Mesodermal cell (in vitro differentiated cells): ENCODE measurements around the gene CEP128.

Source experiments
- H3K27ac ChIP-seq: 2 replicates; pipeline ENCODE4 v1.7.0; 2013; ENCODE audit warnings: mild to moderate bottlenecking, low read depth, low read length, moderate library complexity; ENCODE audit not compliant: severe bottlenecking
- H3K36me3 ChIP-seq: 2 replicates; pipeline ENCODE4 v1.7.1; 2013; ENCODE audit warnings: mild to moderate bottlenecking, low read length, moderate library complexity; ENCODE audit not compliant: control insufficient read depth, insufficient read depth
- H3K4me1 ChIP-seq: one replicate; pipeline ENCODE4 v1.7.1; 2013; ENCODE audit warnings: mild to moderate bottlenecking, low read length; ENCODE audit not compliant: insufficient read depth, control insufficient read depth, poor library complexity, severe bottlenecking
- H3K4me3 ChIP-seq: 2 replicates; pipeline ENCODE4 v1.7.0; 2013; ENCODE audit warnings: low read length, control low read depth, mild to moderate bottlenecking; ENCODE audit not compliant: insufficient read depth, poor library complexity, severe bottlenecking; ENCODE audit errors: extremely low read depth
- H3K9me3 ChIP-seq: 2 replicates; pipeline ENCODE4 v1.7.1; 2013; ENCODE audit warnings: mild to moderate bottlenecking, low read length, moderate library complexity; ENCODE audit not compliant: control insufficient read depth
- WGBS, 2 experiments: methylation state at CpG; one replicate each; pipeline ENCODE4 v1.1.5; 2013; ENCODE audit warnings: missing lambda C conversion rate in 2 of 2; ENCODE audit not compliant: insufficient coverage in 2 of 2; 5-methylcytosine and 5-hydroxymethylcytosine counted together

CEP128 gene

DNA sequence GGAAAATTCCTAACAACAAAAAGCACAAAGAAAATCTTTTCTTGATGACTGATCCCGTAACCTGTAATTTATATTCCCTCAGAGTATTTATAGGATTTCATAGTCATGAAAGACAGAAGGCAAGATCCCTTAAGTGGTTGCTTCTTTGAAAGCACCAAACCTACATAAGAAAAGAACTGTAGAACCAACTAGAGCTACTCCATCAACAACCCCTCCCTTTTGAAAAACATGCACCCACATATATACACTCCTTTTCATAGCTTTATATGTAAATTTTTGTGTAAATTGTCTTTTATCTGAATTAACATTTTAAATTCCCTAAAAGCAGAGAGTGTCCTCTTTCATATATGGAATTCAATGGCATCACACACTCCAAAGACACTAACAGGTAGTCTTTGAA, 215.3 kb downstream of the CEP128 start:
- Histone ChIP-seq H3K4me1 (no peaks in the 10 kb centered on the region), H3K4me3 (no peak overlapping the region), H3K9me3 (no peaks in the 10 kb centered on the region), H3K36me3 (no peaks in the 10 kb centered on the region), H3K27ac (no peak overlapping the region)
- WGBS, 2 experiments, result no CpG with 5 or more reads among the region's 1 CpG

- 100% methylated on average over 1 of the region's 1 CpG; no CpG with 5 or more reads in 1 of the 2 experiments for WGBS, 2 experiments
- no peak overlapping the region for H3K27ac ChIP-seq
Measured at GRCh38 chr14:80718940-80719339, 222.6 kb downstream of the CEP128 start.

DNA sequence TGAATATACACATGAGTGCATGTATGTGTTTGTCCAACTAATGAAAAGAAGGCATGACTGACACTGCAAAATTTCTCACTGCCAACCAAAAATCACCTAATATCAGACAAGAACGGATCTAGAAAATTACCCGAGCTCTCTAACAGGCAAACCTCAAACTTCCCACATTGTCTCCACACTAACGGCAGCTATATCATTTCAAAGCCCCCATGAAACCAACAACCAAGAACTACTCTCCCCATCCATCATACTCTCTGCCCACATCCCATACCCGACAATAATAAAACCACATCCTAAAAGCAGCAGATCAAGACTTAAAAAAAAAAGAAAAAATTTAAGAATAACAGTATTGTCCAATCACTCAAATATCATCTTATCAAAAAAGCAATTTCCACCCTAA, 227.1 kb downstream of the CEP128 start:
- H3K4me1 ChIP-seq, result no peaks in the 10 kb centered on the region
- H3K9me3 ChIP-seq, result no peaks in the 10 kb centered on the region
- no peak overlapping the region for H3K27ac ChIP-seq
- 76 to 93% methylated on average over 3 of the region's 4 CpGs for WGBS, 2 experiments
- no peaks in the 10 kb centered on the region for H3K36me3 ChIP-seq
- H3K4me3 ChIP-seq, result no peak overlapping the region

More at GRCh38 chr14:80718940-80719339, 222.6 kb downstream of the CEP128 start:
- Histone ChIP-seq H3K36me3 (no peaks in the 10 kb centered on the region), H3K9me3 (no peaks in the 10 kb centered on the region), H3K4me1 (no peaks in the 10 kb centered on the region), H3K4me3 (no peak overlapping the region)

- Histone ChIP-seq H3K9me3 (no peaks in the 10 kb centered on the region), H3K4me1 (no peaks in the 10 kb centered on the region), H3K4me3 (no peak overlapping the region), H3K36me3 (no peaks in the 10 kb centered on the region), H3K27ac (no peak overlapping the region)
- 100% methylated on average over 2 of the region's 5 CpGs; no CpG with 5 or more reads in 1 of the 2 experiments for WGBS, 2 experiments
Measured at GRCh38 chr14:80713076-80713850, 228.3 kb downstream of the CEP128 start.

DNA sequence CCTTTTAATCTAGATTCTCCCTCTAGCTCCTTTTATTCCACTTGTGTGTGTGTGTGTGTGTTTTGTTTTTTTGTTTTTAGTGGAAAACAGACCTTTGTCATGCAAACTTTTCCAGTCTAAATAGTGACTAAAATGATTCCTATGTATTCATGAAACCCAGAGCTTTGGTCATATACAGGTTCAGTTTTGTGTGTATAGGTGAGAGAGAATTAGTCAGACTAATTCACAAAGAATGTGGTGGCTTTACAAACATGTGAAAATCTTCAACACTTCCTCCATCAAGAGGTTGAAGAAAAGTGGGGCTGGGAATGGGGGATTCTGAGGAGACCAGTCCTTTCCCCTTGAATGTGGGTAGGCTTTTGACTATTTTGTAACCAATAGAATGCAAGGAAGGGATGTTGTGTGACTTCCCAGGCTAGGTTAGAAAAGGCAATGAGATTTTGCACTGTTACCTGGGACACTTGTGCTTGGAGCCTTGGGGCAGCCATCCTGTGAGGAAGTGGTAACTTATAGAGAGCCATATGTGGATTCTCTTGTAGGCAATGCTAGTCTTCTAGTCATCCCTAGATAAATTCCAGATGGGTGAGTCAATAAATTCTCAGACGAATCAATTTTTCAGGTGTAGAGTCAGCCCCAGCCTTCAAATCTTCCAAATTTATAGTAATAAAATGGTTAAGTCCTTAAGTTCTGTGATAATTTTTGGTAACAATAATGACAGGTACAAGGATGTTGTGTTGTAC, 236.1 kb downstream of the CEP128 start:
- Histone ChIP-seq H3K4me1 (no peaks in the 10 kb centered on the region), H3K9me3 (no peaks in the 10 kb centered on the region), H3K4me3 (no peak overlapping the region), H3K27ac (no peak overlapping the region), H3K36me3 (no peaks in the 10 kb centered on the region)
- WGBS, 2 experiments, result 80% methylated on average over 1 of the region's 1 CpG; no CpG with 5 or more reads in 1 of the 2 experiments

DNA sequence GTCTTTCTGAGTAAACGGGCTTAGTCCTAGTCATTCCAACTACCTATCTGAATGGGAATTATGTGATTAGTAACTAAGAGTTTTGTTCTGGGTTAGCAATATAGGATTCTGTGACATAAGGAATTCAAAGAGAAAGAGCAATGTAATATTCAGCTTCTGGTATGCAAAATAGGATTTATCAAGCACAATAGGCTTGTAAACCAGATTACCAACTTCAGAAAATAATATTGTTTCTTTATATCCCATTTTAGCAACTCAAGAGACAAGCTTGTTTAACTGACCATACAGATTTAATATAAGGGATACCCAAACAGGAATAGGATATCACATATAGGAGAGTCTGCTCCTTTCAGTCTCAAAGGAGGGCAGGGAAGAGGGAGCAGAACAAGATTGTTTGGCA, 240.9 kb downstream of the CEP128 start:
- Histone ChIP-seq H3K4me3 (no peak overlapping the region), H3K4me1 (no peaks in the 10 kb centered on the region), H3K9me3 (no peaks in the 10 kb centered on the region), H3K36me3 (no peaks in the 10 kb centered on the region), H3K27ac (no peak overlapping the region)
- no CpG with 5 or more reads among the region's 1 CpG for WGBS, 2 experiments

DNA sequence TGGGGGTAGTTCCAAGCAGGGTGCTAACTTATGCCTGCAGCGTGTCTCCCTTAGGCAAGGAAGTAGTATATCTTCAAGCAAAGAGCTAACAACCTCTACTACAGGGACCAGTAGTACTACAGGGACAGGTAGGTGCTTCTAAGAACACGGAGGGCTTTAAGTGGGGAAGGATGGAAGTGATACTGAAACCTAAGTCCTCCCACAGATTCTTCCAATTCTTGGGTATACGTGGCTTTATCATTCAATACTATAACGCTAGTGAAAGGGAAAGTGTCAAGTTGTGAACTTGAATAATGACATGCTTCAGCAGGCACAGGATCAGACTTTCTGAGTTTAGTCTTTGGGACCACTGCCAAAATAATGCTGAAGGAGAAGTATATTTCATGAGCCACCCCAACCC, 241.7 kb downstream of the CEP128 start:
- H3K9me3 ChIP-seq, result no peaks in the 10 kb centered on the region
- no peak overlapping the region for H3K27ac ChIP-seq
- H3K4me1 ChIP-seq, result no peaks in the 10 kb centered on the region
- 100% methylated on average over 2 of the region's 4 CpGs; no CpG with 5 or more reads in 1 of the 2 experiments for WGBS, 2 experiments
- H3K36me3 ChIP-seq, result no peaks in the 10 kb centered on the region
- no peak overlapping the region for H3K4me3 ChIP-seq

- no peaks in the 10 kb centered on the region for H3K36me3 ChIP-seq
- 84% methylated on average over 4 to 5 of the region's 6 CpGs for WGBS, 2 experiments
- H3K4me1 ChIP-seq, result no peaks in the 10 kb centered on the region
- no peak overlapping the region for H3K27ac ChIP-seq
- no peak overlapping the region for H3K4me3 ChIP-seq
- H3K9me3 ChIP-seq, result no peaks in the 10 kb centered on the region
Measured at GRCh38 chr14:80698974-80699373, 242.6 kb downstream of the CEP128 start.

- H3K36me3 ChIP-seq, result no peaks in the 10 kb centered on the region
- H3K4me3 ChIP-seq, result no peak overlapping the region
- H3K27ac ChIP-seq, result no peak overlapping the region
- 84 to 92% methylated on average over 3 of the region's 4 CpGs for WGBS, 2 experiments
- no peaks in the 10 kb centered on the region for H3K4me1 ChIP-seq
- no peaks in the 10 kb centered on the region for H3K9me3 ChIP-seq
Measured at GRCh38 chr14:80695869-80696268, 245.7 kb downstream of the CEP128 start.

DNA sequence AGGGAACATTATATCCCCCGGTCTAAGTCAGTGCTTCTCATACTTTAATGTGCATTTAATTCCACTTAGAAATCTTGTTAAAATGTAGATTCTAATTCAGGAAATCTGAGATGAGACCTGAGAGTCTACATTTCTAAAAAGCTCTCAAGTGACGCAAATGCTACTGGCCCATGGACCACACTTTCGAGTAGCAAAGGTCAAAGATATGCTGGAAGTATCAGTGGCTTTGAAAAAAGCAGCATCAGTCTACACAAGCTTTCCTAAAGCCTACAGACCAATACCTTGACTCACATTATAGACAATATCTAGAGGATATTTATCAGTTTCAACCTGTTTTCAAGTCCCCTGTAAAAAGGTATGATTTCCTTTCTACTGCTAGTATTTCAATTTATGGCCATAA, 248.6 kb downstream of the CEP128 start:
- H3K4me1 ChIP-seq, result no peaks in the 10 kb centered on the region
- 100% methylated on average over 2 to 3 of the region's 3 CpGs for WGBS, 2 experiments
- H3K27ac ChIP-seq, result no peak overlapping the region
- no peaks in the 10 kb centered on the region for H3K36me3 ChIP-seq
- H3K9me3 ChIP-seq, result no peaks in the 10 kb centered on the region
- H3K4me3 ChIP-seq, result no peak overlapping the region

- no peak overlapping the region for H3K4me3 ChIP-seq
- WGBS, 2 experiments, result 100% methylated on average over 1 to 2 of the region's 3 CpGs
- H3K4me1 ChIP-seq, result no peaks in the 10 kb centered on the region
- peaks cover 29% of the 10 kb centered on the region for H3K9me3 ChIP-seq
- peaks cover 3% of the 10 kb centered on the region for H3K36me3 ChIP-seq
- H3K27ac ChIP-seq, result no peak overlapping the region
Measured at GRCh38 chr14:80681651-80682050, 259.9 kb downstream of the CEP128 start.
